Osteoblast (primary cell): ENCODE data around the gene CLINT1. TPM values are rescaled to one million over a fixed set of nuclear protein-coding genes. Genes with fewer than 3 reads are reported as not detected.

ENCODE experiments used
- DNase-seq: peaks from one replicate; pipeline ENCODE4 v3.0.0; 2011; ENCODE audit warnings: low spot score, mixed read lengths; ENCODE audit not compliant: insufficient read length; ENCODE audit errors: missing footprints
- H2AFZ ChIP-seq: 2 replicates; pipeline ENCODE4 v1.6.0; 2011; ENCODE audit warnings: mild to moderate bottlenecking, low read length
- H3K27ac ChIP-seq: 2 replicates; pipeline ENCODE4 v1.5.1; 2011; ENCODE audit warnings: mild to moderate bottlenecking, low read depth, low read length, moderate library complexity
- H3K27me3 ChIP-seq: 2 replicates; pipeline ENCODE4 v1.6.0; 2012; ENCODE audit warnings: mild to moderate bottlenecking, control low read depth, inconsistent platforms, low read length, moderate library complexity; ENCODE audit not compliant: insufficient read depth
- H3K36me3 ChIP-seq: 2 replicates; pipeline ENCODE4 v1.5.1; 2011; ENCODE audit warnings: mild to moderate bottlenecking, low read length, control low read depth, moderate library complexity; ENCODE audit not compliant: insufficient read depth
- H3K4me1 ChIP-seq: 2 replicates; pipeline ENCODE4 v1.5.1; 2011; ENCODE audit warnings: mild to moderate bottlenecking, low read length, control low read depth, moderate library complexity; ENCODE audit not compliant: insufficient read depth
- H3K4me2 ChIP-seq: 2 replicates; pipeline ENCODE4 v1.6.0; 2011; ENCODE audit warnings: mild to moderate bottlenecking, low read length; ENCODE audit not compliant: insufficient read depth
- H3K4me3 ChIP-seq: fragments of 200-600 bp; sonication (generic); 3 replicates; pipeline ENCODE4 v1.5.1; 2012; ENCODE audit warnings: mild to moderate bottlenecking, low read length, inconsistent platforms; ENCODE audit not compliant: insufficient read depth
- H3K79me2 ChIP-seq: 2 replicates; pipeline ENCODE4 v1.6.0; 2012; ENCODE audit warnings: mild to moderate bottlenecking, low read length, control low read depth, inconsistent platforms; ENCODE audit not compliant: insufficient read depth
- H3K9me3 ChIP-seq: 2 replicates; pipeline ENCODE4 v1.5.1; 2011; ENCODE audit warnings: low read depth, low read length, control low read depth
- H4K20me1 ChIP-seq: 2 replicates; pipeline ENCODE4 v1.6.0; 2012; ENCODE audit warnings: mild to moderate bottlenecking, low read length, control low read depth; ENCODE audit not compliant: insufficient read depth
- total RNA-seq: library from RNA; depleted of rRNA; stranded (reverse); fragments of >200 nt; gene quantifications from 2 replicates; pipeline ENCODE4 v1.2.3, GENCODE V29; 2012
- TF ChIP-seq, protein P1 (sequence below): IDR thresholded peaks from 2 replicates; pipeline ENCODE4 v1.5.1; 2011; ENCODE audit warnings: mild to moderate bottlenecking, low read depth, low read length, moderate library complexity; ENCODE audit errors: extremely low read depth

CLINT1 gene
- total RNA-seq, 1 donor, result 85.4 TPM

DNA sequence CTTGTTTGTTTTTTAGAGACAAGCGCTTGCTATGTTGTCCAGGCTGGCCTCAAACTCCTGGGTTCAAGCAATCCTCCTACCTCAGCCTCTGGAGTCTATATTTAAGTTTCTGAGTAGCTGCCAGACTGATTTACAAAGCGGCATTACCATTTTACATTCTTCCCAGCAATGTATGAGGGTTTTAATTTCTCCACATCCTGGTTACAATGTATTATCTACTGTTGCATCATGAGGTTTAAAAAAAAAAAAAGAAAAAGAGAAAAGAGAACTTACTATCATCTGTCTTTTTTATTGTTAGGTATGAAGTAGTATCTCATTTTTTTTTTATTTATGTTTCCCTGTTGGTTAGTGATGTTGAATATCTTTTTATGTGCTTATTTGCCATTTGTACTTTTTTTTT is 18.9 kb upstream of the CLINT1 start:
- TF ChIP-seq, protein P1, sequence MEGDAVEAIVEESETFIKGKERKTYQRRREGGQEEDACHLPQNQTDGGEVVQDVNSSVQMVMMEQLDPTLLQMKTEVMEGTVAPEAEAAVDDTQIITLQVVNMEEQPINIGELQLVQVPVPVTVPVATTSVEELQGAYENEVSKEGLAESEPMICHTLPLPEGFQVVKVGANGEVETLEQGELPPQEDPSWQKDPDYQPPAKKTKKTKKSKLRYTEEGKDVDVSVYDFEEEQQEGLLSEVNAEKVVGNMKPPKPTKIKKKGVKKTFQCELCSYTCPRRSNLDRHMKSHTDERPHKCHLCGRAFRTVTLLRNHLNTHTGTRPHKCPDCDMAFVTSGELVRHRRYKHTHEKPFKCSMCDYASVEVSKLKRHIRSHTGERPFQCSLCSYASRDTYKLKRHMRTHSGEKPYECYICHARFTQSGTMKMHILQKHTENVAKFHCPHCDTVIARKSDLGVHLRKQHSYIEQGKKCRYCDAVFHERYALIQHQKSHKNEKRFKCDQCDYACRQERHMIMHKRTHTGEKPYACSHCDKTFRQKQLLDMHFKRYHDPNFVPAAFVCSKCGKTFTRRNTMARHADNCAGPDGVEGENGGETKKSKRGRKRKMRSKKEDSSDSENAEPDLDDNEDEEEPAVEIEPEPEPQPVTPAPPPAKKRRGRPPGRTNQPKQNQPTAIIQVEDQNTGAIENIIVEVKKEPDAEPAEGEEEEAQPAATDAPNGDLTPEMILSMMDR, result no peak
- Histone ChIP-seq H3K4me1 (no peaks in the 10 kb centered on the region), H4K20me1 (no peaks in the 10 kb centered on the region), H2AFZ (no peak overlapping the region), H3K27me3 (no peaks in the 10 kb centered on the region), H3K4me3 (no peak overlapping the region), H3K36me3 (no peaks in the 10 kb centered on the region), H3K79me2 (no peaks in the 10 kb centered on the region), H3K27ac (no peak overlapping the region), H3K9me3 (no peaks in the 10 kb centered on the region), H3K4me2 (no peak overlapping the region)
- DNase-seq, result no peak

DNA sequence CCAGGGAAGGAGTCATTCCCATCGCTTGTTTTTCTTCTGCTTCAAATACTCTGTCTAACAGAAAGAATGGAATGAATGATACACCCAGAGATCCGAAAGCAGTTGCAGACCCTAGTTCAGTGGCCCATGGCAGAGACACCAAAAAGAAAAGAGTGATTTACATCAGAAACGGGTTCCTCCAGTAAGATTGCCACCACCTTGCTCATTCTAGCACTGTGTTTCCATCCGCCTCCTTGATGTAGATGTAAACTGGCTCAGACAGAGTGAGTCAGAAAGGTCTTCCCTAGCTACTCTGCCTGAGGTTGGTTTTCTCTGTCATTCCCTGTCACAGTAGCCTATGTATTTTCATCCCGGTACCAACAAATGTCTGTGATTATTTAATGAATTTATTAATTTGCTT is 15.9 kb upstream of the CLINT1 start:
- no peak for DNase-seq
- Histone ChIP-seq H3K79me2 (no peaks in the 10 kb centered on the region), H3K4me3 (no peak overlapping the region), H4K20me1 (no peaks in the 10 kb centered on the region), H3K36me3 (no peaks in the 10 kb centered on the region), H3K27me3 (no peaks in the 10 kb centered on the region), H3K4me1 (no peaks in the 10 kb centered on the region), H2AFZ (no peak overlapping the region), H3K27ac (no peak overlapping the region), H3K4me2 (no peak overlapping the region), H3K9me3 (no peaks in the 10 kb centered on the region)
- TF ChIP-seq, protein P1, result no peak

DNA sequence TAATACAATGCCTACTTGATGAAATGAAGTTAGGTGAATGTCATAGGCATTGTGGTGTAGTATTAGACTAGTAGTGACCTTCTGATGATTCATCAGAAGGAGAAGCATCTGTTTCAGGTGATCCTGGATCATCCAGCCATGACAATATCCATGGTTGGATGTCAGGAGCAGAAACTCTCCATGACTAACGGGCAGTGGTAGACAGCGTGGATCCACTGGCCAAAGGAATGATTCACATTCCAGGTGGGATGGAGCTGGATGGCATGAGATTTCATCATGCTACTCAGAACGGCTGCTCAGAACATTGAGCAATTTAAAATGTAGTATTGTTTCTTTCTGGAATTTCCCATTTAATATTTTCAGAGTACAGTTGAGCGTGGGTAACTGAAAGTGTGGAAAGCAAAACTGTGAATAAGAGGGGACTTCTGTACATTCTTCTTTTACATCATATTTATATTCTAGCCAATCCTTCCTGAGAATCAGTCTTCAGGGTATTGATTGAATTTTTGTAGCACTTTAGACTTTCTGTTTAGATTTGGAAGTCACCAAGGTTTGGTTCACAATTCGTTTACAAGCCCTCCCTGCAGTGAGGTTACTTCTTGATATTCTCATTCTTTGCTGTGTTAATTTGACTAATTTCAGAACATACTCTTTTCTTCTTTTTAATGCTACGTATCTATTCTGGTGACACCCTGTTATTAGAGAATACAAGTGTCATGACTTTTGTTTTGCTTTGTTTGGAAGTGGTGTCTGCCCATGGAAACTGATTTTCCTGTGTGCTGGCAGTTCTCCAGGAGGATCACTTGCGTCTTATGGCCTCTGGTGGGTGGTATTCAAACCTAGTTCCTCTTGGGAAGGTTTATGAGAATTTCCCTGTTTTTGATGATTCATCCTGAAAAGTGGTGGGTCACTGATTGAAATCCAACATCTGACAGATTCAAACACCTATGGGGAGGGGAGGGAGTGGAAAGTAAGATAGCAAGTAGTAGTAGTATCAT is 12.2 kb upstream of the CLINT1 start:
- TF ChIP-seq, protein P1, result no peak
- H3K4me2 ChIP-seq, result no peak overlapping the region
- DNase-seq, result no peak

DNA sequence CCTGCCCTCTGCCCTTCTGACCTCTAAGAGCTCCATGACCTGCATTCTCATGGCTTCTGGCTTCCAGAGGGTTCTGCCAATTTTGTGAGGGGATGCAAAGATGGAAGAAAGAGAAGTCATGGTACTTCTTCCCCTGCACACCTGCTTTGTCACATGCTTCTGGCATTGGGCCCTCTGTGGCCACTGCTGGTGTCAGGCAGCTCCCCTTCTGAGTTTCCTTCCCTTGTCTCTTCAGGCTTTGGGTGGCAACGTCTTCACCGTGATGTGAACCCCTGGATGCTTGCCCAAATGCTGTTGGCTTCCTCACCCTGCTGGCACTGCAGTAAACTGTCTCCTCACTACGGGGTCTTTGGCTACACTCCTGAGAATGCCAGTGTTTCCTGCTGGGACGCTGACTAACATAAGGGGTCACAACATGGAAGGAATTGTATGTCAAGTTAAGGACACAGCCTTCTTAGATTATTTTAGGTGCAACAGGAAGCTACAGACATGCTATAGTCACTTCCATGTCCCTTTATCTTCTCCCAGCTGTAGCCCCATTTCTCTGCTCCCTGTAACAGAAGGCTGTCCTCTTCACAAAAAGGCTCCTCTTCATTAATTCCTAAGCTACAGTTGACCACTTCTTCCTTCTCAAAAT is 8.9 kb upstream of the CLINT1 start:
- no peak overlapping the region for H3K4me2 ChIP-seq
- no peaks in the 10 kb centered on the region for H3K79me2 ChIP-seq
- no peaks in the 10 kb centered on the region for H3K9me3 ChIP-seq
- no peaks in the 10 kb centered on the region for H4K20me1 ChIP-seq
- no peak overlapping the region for H3K27ac ChIP-seq
- H3K27me3 ChIP-seq, result no peaks in the 10 kb centered on the region
- no peaks in the 10 kb centered on the region for H3K4me1 ChIP-seq
- TF ChIP-seq, protein P1, result no peak
- no peak overlapping the region for H3K4me3 ChIP-seq
- no peak for DNase-seq
- no peak overlapping the region for H2AFZ ChIP-seq
- no peaks in the 10 kb centered on the region for H3K36me3 ChIP-seq

More for the DNA sequence above, 12.2 kb upstream of the CLINT1 start:
- no peaks in the 10 kb centered on the region for H3K36me3 ChIP-seq
- H3K4me1 ChIP-seq, result no peaks in the 10 kb centered on the region
- no peak overlapping the region for H3K27ac ChIP-seq
- no peak overlapping the region for H3K4me3 ChIP-seq
- no peaks in the 10 kb centered on the region for H3K79me2 ChIP-seq
- no peaks in the 10 kb centered on the region for H4K20me1 ChIP-seq
- H3K9me3 ChIP-seq, result no peaks in the 10 kb centered on the region
- H3K27me3 ChIP-seq, result no peaks in the 10 kb centered on the region
- H2AFZ ChIP-seq, result no peak overlapping the region
